HG02840 (cell line): ENCODE results near the gene SYK.
"Not testable (repeated sequence)": the region's sequence is repeated elsewhere in the genome, so short reads cannot be mapped to it uniquely, and the experiment has no call there.

ENCODE experiments used
- ATAC-seq: cut with Tn5 transposase; IDR thresholded peaks from one replicate; pipeline ENCODE4 v1.9.1; 2021; ENCODE audit warnings: mild to moderate bottlenecking, moderate library complexity, moderate number of reproducible peaks; ENCODE audit not compliant: unreplicated experiment, low FRiP score

Gene SYK

DNA sequence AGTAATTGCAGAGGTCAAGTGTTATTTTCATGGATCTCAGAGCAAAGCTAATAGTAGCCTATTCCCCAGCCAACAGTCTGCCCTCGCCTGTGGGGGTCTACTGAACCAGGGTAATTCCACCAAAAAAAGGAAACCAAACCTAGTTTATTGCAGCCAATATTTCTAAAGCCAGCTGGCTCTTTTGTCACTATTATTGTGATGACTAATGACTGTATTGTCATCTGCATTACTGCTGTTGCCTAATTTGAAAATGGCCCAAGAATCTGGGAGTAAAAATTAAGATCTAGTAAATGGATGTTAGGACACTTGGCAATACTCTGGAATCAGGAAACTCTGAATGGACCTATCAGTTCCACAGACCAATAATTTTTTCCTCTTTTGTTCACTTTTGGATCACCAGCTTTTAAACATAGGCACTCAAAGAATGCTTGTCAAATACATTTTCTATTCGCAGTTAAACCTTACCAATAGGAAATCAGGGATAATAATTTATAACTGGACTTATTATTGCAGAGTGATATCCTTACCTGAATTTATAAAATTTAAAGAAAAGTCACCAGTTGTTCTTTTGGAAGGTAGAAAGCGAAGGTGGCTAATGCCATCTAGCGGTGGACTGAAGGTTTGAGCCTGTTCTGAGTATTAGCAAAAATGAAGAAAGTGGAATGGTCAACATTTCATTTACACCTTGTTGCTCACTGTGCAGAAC, 69.2 kb downstream of the SYK start:
- ATAC-seq = no peak

DNA sequence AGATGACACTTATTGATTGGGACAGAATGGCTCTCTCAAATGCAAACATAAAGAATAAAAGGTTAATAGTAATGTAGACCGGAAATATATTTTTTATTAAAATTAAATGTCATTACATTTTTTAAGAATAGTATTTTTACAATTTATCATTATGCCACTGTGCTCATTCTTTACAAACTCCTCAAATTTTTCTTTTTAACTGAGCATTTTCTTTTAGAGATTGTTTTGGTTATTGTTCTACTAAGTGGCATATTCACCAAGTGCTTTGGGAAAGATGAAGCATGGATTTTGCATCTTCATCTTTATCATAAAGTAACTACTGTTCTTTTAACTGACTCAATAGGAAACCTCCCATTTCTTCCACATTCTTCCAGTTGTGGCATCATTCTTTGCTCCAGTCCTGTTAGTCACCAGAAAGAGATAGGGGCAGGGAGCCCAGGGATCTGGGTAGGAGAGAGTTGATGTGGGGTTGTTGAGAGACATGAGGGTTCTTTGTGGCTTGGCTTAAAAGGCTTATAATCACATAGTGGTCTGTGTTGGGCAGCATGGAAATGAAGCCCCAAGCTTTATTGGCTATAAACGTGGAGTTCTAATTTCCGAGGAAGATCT, 69.8 kb downstream of the SYK start:
- no peak for ATAC-seq

DNA sequence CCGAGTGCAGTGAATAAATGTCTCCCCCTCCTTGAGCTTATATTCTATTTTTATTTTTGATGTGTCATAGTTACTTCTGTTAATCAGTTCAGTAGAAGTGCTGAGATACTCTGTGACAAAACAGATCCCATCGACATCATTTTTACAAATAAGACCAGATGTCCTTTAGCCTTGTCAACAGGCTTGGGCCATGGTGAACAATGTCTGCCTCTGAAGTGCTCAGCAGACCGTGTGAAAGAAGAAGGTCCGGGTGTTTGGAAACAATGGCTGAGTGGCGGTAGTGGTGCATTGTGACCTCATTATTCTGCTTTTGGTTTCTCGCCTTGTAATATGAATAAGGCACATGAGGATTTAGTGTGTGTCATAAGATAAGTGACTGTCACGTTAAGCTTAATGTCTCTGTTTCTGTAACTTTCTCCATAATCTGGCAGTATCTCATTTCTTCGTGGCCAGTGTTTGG, 71.2 kb downstream of the SYK start:
- no peak for ATAC-seq

DNA sequence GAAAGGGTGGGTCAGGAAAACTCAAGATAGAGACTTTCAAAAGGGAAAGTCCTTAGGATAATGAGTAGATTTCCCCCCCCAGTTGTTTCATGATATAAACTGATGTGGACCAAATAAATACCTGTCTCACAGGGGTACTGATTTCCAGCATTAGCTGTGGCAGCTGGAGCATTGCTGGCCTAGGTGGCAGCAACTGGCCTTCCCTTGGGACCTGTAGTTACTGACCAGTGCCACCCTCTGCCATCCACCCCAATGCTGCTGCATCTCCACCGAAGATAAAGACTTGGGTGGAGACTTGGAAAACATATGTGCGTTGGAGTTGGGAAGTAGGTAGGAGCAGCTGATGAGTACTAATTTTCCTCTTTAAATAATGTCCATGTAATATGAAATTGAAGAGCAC, 71.8 kb downstream of the SYK start:
- no peak for ATAC-seq

DNA sequence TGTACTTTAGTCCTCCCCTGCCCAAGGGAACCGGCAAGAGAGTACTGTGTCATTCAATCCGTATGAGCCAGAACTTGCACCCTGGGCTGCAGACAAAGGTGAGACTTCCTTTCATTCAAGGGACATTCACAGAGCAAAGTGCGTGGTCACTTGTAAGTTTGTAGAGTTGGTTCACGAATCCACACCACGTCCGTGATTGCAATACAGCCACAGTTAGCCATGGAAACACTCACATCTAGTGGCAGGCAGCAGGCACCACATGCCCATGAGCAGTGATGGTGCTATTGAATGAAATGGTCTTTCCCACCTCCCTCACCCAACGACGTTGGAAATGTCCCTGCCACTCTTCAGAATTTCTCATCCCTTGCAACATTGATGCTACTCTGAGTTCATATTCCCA, 72.6 kb downstream of the SYK start:
- ATAC-seq = no peak

DNA sequence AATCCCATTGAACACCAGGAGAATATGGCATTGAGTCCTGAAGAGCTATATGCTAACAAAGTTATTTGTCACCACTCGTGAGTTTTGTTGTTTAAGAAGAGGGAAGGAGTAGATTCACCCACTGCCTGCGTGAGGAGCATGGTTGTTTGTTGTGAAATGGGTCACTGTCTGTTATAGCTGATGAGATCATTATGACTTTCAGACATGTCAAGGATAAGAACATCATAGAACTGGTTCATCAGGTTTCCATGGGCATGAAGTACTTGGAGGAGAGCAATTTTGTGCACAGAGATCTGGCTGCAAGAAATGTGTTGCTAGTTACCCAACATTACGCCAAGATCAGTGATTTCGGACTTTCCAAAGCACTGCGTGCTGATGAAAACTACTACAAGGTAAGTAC, 76.9 kb downstream of the SYK start:
- no peak for ATAC-seq

DNA sequence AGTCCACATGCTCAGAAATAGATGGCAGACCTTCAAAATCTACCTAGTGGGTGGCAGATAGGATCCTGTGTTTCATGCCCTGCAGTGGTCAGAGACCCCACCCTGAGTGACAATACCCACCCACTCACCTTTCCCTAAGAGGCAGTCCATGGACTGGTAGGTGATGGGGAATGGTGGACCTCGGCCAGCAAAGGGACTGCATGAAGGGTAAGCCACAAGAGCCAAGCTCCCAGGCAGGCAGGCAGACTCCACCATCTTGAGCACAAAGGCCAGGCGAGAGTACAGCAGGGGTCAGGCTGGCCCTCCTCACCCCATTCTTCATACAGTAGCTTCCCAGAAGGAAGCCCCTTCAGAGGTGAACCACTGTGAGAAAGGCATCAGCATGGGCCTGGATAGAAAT, 78.4 kb downstream of the SYK start:
- no peak for ATAC-seq

DNA sequence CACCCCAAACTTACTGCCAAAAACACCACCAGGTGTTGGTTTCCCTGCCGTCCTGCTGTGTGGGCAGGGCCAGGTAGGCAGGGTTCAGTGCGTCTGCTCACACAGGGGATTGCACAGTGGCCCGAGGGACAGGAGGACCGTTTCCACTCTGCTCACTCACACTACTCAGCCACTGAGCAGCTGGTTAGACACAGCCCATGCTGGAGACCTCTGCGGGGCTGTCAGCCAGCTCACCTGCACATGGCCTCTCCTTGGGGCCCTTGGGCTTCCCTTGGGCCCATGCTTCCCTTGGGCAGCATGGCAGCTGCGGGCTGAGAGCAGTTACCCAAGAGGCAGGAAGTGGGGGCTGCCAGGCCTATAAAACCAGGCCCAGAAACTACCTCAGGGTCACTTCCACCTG, 79.0 kb downstream of the SYK start:
- ATAC-seq = no peak

DNA sequence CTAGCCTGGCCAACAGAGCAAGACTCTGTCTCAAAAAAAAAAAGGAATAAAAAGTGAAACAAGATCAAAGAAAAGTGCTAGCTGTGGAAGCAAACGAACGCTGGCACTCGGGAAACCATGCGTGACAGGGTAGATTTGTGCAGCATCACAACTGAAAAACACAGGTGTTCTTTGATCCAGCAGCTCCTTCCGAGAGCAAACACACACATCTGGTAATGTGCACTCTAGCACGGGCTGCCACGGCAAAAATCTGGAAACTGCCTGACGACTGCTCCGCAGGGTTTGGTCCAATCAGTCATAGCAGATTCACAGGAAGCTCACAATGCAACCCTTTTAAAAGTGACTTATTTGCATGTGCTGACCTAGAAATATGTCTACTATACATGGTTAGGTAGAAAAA, 80.0 kb downstream of the SYK start:
- ATAC-seq = no peak

DNA sequence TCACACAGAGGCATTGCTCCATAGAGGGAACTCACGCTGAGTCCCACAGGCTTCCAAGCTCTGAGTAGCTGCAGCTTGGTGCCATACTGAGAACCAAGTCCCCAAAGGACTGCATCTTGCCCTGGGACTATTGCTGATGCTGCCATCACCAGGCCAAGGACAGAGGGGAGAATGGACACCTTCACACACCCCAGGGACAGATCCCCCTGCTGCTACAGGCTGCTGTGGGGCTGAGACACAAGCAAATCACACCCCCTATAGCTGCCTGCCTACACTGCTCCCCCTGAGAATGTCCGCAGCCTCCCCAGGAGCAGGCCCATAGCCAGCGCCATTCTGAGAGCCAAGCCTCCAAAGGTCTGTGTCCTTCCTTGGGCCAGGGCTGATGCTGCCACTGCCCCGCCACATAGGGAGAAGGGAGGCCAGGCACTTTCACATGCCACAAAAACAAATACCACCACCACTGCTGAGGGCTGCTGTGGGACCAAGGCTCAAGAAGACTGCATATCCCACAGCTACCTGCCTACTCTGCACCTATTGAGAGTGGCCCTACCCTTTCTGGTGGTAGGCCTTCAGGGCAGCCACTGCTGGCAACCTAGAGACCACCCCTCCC, 81.5 kb downstream of the SYK start:
- ATAC-seq = no peak

DNA sequence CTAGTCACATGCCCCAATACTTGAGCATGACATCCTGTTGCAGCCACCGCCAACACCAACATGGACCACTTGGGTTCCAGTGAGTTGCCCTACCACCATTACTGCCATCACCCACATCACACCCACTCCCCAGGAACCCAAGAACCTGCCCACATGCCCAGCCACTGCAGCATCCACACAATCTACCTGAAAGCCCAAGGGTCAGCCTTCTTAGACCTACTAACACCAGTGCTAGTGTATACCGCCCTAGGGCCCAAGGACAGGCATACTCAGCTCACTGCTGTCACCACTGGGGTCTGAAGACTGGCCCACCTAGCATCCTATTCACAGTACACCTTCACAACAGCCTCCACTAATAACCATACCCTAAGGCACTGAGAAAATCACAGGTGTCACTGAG, 82.0 kb downstream of the SYK start:
- ATAC-seq = no peak

DNA sequence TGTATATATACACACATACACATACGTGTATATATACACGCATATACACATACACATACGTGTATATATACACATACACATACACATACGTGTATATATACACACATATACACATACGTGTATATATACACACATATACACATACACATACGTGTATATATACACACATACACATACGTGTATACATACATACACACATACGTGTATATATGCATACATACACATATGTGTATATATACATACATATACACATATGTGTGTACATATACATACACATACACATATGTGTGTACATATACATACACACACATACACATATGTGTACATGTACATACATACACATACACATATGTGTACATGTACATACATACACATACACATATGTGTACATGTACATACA, 82.6 kb downstream of the SYK start:
- no peak for ATAC-seq

DNA sequence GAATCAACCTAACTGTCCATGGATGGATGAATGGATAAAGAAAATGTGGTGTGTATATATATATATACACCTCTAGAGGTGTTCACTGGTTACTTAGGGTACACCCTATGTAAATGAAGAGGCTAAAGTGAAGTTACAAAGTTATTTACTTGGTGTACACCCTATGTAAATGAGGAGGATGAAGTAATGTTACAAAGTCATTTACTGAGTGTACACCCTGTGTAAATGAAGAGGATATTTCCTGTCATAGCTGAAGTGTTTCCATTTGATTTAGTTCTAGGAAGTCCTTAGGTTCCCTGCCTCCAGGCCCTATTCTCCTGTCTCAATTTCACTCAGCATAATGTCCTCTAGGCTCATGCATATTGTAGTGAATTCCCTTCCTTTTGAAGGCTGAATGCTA, 85.2 kb downstream of the SYK start:
- not testable (repeated sequence) for ATAC-seq

DNA sequence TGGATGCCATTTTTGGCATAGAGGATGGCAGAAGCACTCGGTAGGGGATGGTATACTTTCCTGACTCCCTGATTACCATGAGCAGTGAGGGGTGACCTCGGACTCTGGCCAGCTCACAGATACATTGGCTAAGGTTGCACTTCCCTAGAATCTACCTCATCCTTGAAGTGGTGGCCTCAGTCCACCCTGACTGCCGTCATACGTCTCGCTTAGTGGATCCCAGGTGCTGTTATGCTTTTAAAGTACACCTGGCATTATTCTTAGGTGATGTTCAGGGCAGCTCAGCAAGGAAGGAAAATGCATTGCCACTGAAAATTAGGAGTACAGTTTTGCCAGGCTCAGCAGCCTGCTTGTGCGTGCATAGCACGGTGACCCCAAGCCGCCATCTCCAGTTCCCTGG, 87.3 kb downstream of the SYK start:
- no peak for ATAC-seq

DNA sequence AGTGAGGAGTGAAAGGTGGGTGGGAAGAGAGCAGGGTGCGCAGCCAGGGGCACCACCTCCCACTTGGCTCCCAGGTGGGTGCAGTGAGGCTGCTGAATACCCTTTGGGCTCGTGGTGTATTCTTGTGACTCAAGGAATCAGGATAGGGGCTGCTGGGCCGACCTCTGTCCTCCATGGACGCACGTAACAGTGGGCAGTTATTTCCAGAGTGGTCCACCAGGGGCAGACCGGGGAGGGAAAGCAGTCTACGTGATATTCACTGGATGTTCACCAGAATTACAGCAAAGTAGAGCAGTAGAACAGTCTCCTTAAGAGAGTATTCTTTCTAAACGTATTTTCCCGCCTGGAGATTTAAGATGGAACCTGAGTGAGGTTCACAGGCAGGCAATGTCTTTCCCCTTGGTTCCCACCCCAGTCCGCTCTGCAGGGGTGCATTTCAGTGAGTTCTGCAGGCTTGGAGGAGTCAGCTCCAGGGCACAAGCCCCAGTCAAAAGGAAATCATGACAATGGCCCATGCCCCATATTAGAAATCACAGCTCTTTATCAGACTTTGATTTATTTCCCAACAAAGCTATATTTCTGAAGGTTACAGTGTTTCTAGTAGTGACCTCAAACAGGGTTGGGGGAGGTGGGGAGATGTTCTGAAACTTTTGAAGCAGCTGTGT, 88.7 kb downstream of the SYK start:
- no peak for ATAC-seq

DNA sequence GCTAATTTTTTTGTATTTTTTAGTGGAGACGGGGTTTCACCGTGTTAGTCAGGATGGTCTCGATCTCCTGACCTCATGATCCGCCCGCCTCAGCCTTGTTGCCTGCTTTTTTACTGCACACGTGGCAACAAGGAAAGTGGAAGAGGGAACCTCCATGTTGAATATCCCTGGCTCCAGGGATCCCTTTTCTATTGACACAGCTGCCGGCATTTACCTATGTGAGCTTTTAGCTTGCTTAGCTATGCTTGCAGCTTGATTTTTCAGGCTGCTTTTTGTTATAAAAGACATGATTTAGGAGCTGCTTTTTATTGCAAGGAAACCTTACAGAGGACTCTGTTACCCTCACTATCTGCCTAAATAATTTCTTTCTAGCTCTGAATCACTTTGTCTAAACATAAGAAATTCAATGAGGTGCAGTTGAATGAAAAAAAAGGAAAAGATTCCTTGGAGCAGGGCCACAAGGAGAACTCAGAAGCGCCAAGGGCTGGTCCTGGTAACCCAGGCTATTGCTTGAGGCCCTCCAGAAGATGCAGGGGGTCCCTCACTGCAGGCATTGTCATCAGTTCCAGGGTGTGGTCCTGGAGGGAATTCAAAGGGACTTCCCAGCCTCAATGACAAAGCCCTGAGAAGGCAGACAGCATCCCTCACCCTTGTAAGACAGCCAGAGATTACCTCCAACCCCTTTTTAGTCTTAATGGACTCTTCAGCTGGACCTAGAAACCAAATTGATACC, 89.9 kb downstream of the SYK start:
- no peak for ATAC-seq

DNA sequence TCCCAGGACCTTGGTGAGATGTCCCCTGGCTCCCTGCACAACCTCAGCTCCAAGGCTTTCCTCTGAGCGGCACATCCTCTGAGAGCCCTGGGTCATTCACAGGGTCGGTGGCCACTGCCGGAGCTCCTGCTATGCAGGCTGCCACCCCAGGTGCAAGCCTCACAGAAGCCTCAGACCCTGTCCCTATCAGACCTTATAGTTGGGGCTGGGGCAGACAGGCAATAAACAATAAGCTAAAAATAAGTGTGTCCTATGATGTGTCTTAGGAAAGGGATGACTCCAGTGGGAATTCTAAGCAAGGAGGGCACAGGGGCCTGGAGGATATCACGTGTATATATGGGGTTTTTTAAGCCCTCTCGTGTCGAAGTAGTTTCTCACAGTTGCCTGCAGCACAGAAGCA, 91.3 kb downstream of the SYK start:
- ATAC-seq = no peak

DNA sequence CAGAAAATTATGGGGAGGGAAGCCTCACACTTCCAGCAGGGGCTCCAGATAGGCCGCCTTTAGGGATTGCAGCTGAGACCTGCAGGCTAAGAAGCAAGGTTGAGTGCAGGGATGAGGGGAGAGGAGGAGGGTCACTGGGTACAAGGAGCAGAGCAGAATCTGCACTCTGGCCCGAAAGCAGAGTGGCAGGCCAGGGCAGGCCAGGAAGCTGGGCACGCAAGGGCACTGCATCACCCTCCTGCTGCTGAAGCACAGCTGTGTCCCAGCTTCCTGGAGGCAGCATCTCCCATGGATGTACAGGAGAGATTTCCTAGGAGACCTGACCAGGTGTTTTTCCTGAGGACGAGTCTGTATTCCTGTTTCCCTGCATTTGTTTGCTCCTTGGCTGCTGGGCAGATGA, 92.1 kb downstream of the SYK start:
- ATAC-seq = no peak

DNA sequence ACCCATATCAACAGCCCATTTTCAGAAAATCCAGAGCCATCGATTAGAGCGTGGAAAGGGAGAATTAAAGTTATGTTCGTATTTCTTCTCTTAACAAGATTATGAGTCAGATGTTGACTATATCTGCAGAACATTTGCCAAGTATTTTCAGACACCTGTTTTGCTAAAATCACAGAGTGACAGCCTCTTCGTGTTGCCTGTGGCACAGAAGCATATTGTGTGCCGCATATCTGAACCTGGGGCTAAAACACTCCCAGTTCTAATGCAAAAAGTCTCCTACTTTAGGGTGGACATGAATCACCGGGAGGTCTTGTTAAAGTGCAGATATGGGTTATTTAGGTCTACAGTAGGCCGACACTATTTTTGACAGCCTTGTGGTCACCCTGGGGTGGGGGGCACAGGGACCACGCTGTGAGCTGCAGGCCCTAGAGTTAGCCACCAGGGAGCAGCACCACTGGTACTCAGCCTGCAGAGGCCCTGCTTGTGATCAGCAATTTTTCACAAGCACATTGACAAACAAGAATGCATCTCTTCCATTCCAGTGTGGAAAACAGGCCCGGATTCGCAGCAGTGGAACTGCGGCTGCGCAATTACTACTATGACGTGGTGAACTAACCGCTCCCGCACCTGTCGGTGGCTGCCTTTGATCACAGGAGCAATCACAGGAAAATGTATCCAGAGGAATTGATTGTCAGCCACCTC, 93.5 kb downstream of the SYK start:
- ATAC-seq = no peak

DNA sequence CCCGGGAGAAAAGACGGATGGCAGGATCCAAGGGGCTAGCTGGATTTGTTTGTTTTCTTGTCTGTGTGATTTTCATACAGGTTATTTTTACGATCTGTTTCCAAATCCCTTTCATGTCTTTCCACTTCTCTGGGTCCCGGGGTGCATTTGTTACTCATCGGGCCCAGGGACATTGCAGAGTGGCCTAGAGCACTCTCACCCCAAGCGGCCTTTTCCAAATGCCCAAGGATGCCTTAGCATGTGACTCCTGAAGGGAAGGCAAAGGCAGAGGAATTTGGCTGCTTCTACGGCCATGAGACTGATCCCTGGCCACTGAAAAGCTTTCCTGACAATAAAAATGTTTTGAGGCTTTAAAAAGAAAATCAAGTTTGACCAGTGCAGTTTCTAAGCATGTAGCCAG, 94.2 kb downstream of the SYK start:
- no peak for ATAC-seq
